ENCODE data around the gene GRK3.
"Not testable (repeated sequence)": the region's sequence is repeated elsewhere in the genome, so short reads cannot be mapped to it uniquely, and the experiment has no call there.

GRCh38 chr22:25527016-25527415 lies 37.5 kb upstream of the GRK3 start:
- TF ChIP-seq CTCF, POLR2A (IDR thresholded peaks at IDR 0.05): not testable (repeated sequence)
